Measurements from ENCODE around the gene PACRG.

DNA sequence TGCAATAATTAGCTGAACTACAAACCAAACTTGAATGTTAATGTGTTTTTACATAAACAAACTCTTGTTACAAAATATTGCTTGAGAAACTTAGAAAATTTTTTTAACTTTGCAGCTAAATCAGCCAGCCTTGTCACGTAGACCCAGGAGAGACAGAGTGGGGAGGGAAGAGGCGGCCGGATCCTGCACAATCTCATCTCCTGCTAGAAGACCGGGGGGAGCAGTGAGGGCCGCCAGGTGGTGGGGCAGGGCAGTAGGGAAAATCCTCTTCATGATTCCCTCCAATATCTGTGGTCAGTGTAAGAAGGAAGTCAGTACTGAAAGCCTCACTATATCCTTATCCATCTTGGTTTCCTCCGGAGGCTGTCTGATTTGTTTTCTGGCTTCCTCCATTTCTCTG lies 193.3 kb downstream of the PACRG start:
- TF ChIP-seq, protein P1, sequence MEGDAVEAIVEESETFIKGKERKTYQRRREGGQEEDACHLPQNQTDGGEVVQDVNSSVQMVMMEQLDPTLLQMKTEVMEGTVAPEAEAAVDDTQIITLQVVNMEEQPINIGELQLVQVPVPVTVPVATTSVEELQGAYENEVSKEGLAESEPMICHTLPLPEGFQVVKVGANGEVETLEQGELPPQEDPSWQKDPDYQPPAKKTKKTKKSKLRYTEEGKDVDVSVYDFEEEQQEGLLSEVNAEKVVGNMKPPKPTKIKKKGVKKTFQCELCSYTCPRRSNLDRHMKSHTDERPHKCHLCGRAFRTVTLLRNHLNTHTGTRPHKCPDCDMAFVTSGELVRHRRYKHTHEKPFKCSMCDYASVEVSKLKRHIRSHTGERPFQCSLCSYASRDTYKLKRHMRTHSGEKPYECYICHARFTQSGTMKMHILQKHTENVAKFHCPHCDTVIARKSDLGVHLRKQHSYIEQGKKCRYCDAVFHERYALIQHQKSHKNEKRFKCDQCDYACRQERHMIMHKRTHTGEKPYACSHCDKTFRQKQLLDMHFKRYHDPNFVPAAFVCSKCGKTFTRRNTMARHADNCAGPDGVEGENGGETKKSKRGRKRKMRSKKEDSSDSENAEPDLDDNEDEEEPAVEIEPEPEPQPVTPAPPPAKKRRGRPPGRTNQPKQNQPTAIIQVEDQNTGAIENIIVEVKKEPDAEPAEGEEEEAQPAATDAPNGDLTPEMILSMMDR (IDR thresholded peaks at IDR 0.05), result no peak
- TF ChIP-seq ZBTB21 (CRISPR knock-in tag; IDR thresholded peaks at IDR 0.05; ENCODE audit: borderline replicate concordance) (no peak), TP53 (CRISPR knock-in tag; IDR thresholded peaks at IDR 0.05) (no peak)
- TF ChIP-seq, protein P2, sequence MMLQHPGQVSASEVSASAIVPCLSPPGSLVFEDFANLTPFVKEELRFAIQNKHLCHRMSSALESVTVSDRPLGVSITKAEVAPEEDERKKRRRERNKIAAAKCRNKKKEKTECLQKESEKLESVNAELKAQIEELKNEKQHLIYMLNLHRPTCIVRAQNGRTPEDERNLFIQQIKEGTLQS (CRISPR knock-in tag; conservative IDR thresholded peaks at IDR 0.05), result no peak
- TF ChIP-seq, protein P3, sequence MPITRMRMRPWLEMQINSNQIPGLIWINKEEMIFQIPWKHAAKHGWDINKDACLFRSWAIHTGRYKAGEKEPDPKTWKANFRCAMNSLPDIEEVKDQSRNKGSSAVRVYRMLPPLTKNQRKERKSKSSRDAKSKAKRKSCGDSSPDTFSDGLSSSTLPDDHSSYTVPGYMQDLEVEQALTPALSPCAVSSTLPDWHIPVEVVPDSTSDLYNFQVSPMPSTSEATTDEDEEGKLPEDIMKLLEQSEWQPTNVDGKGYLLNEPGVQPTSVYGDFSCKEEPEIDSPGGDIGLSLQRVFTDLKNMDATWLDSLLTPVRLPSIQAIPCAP (CRISPR knock-in tag; IDR thresholded peaks at IDR 0.05), result no peak
- TF ChIP-seq, protein P4, sequence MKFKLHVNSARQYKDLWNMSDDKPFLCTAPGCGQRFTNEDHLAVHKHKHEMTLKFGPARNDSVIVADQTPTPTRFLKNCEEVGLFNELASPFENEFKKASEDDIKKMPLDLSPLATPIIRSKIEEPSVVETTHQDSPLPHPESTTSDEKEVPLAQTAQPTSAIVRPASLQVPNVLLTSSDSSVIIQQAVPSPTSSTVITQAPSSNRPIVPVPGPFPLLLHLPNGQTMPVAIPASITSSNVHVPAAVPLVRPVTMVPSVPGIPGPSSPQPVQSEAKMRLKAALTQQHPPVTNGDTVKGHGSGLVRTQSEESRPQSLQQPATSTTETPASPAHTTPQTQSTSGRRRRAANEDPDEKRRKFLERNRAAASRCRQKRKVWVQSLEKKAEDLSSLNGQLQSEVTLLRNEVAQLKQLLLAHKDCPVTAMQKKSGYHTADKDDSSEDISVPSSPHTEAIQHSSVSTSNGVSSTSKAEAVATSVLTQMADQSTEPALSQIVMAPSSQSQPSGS (CRISPR knock-in tag; IDR thresholded peaks at IDR 0.05; ENCODE audit: borderline replicate concordance, low read depth), result no peak
